Measurements from ENCODE around the gene GCN1.

GCN1 gene

GRCh38 chr12:120102189-120103043 lies 92.1 kb downstream of the GCN1 start:
- H3K4me3 ChIP-seq (ENCODE audit: low read length): no peak overlapping the region
- no peak for TF ChIP-seq ZNF274 (IDR thresholded peaks at IDR 0.05; ENCODE audit: low read depth, low read length)

- no peak for TF ChIP-seq ZNF274 (IDR thresholded peaks at IDR 0.05; ENCODE audit: low read depth, low read length)
- H3K4me3 ChIP-seq (ENCODE audit: low read length): no peak overlapping the region
These were observed 92.9 kb downstream of the GCN1 start for GRCh38 chr12:120101617-120102016.

GRCh38 chr12:120101182-120101581 lies 93.3 kb downstream of the GCN1 start:
- no peak for TF ChIP-seq ZNF274 (IDR thresholded peaks at IDR 0.05; ENCODE audit: low read depth, low read length)
- H3K4me3 ChIP-seq (ENCODE audit: low read length): no peak overlapping the region

- no peak for TF ChIP-seq ZNF274 (IDR thresholded peaks at IDR 0.05; ENCODE audit: low read depth, low read length)
- H3K4me3 ChIP-seq (ENCODE audit: low read length): no peak overlapping the region
These were observed 93.9 kb downstream of the GCN1 start for GRCh38 chr12:120100630-120101029.

GRCh38 chr12:120099738-120100137 lies 94.8 kb downstream of the GCN1 start:
- no peak overlapping the region for H3K4me3 ChIP-seq (ENCODE audit: low read length)
- TF ChIP-seq ZNF274 (IDR thresholded peaks at IDR 0.05; ENCODE audit: low read depth, low read length): no peak

GRCh38 chr12:120098756-120099470 lies 95.6 kb downstream of the GCN1 start:
- TF ChIP-seq ZNF274 (IDR thresholded peaks at IDR 0.05; ENCODE audit: low read depth, low read length): no peak
- H3K4me3 ChIP-seq (ENCODE audit: low read length): no peak overlapping the region

- H3K4me3 ChIP-seq (ENCODE audit: low read length): no peak overlapping the region
These were observed 97.8 kb downstream of the GCN1 start for GRCh38 chr12:120096671-120097202.

GRCh38 chr12:120095736-120096135 lies 98.8 kb downstream of the GCN1 start:
- no peak for TF ChIP-seq ZNF274 (IDR thresholded peaks at IDR 0.05; ENCODE audit: low read depth, low read length)
- no peak overlapping the region for H3K4me3 ChIP-seq (ENCODE audit: low read length)

More at GRCh38 chr12:120096671-120097202, 97.8 kb downstream of the GCN1 start:
- TF ChIP-seq ZNF274 (IDR thresholded peaks at IDR 0.05; ENCODE audit: low read depth, low read length): no peak

GRCh38 chr12:120095331-120095730 lies 99.2 kb downstream of the GCN1 start:
- H3K4me3 ChIP-seq (ENCODE audit: low read length): no peak overlapping the region
- TF ChIP-seq ZNF274 (IDR thresholded peaks at IDR 0.05; ENCODE audit: low read depth, low read length): no peak

- no peak overlapping the region for H3K4me3 ChIP-seq (ENCODE audit: low read length)
- TF ChIP-seq ZNF274 (IDR thresholded peaks at IDR 0.05; ENCODE audit: low read depth, low read length): no peak
These were observed 100.0 kb downstream of the GCN1 start for GRCh38 chr12:120094485-120094884.

GRCh38 chr12:120093592-120094355 lies 100.7 kb downstream of the GCN1 start:
- no peak overlapping the region for H3K4me3 ChIP-seq (ENCODE audit: low read length)
- TF ChIP-seq ZNF274 (IDR thresholded peaks at IDR 0.05; ENCODE audit: low read depth, low read length): no peak

- H3K4me3 ChIP-seq (ENCODE audit: low read length): no peak overlapping the region
- no peak for TF ChIP-seq ZNF274 (IDR thresholded peaks at IDR 0.05; ENCODE audit: low read depth, low read length)
These were observed 101.3 kb downstream of the GCN1 start for GRCh38 chr12:120093336-120093591.

GRCh38 chr12:120092551-120093335 lies 101.8 kb downstream of the GCN1 start:
- H3K4me3 ChIP-seq (ENCODE audit: low read length): no peak overlapping the region
- no peak for TF ChIP-seq ZNF274 (IDR thresholded peaks at IDR 0.05; ENCODE audit: low read depth, low read length)
